ENCODE measurements around the gene DLG2. TPM values are rescaled to one million over a fixed set of nuclear protein-coding genes. Genes with fewer than 3 reads are reported as not detected.

Gene DLG2
- total RNA-seq, 1 donor from 2014 or later: 4.7 TPM

GRCh38 chr11:84014539-84014938 lies 1612.6 kb downstream of the DLG2 start:
- ATAC-seq: peak; percentile 54
- no peak for DNase-seq (ENCODE audit: low spot score)

- DNase-seq (ENCODE audit: low spot score): no peak
- ATAC-seq: peak; percentile 28
Observed at GRCh38 chr11:84012171-84012826, 1614.8 kb downstream of the DLG2 start.

- ATAC-seq (no peak), DNase-seq (ENCODE audit: low spot score) (no peak)
Observed at GRCh38 chr11:84003181-84003580, 1624.0 kb downstream of the DLG2 start.

GRCh38 chr11:83998921-83999320 lies 1628.2 kb downstream of the DLG2 start:
- no peak for DNase-seq (ENCODE audit: low spot score)

GRCh38 chr11:83990160-83990733 lies 1636.9 kb downstream of the DLG2 start:
- DNase-seq (ENCODE audit: low spot score) (no peak), ATAC-seq (peak; percentile 31)

More at GRCh38 chr11:83998921-83999320, 1628.2 kb downstream of the DLG2 start:
- ATAC-seq: no peak

- no peak for DNase-seq (ENCODE audit: low spot score)
- ATAC-seq: no peak
Observed at GRCh38 chr11:83982825-83983224, 1644.3 kb downstream of the DLG2 start.

GRCh38 chr11:83979593-83979992 lies 1647.6 kb downstream of the DLG2 start:
- ATAC-seq: peak; percentile 34
- no peak for DNase-seq (ENCODE audit: low spot score)

- no peak for DNase-seq (ENCODE audit: low spot score)
- ATAC-seq: peak; percentile 70
Observed at GRCh38 chr11:83978942-83979341, 1648.2 kb downstream of the DLG2 start.

GRCh38 chr11:83976086-83976485 lies 1651.1 kb downstream of the DLG2 start:
- DNase-seq (ENCODE audit: low spot score) (no peak), ATAC-seq (no peak)

- ATAC-seq: no peak
- no peak for DNase-seq (ENCODE audit: low spot score)
Observed at GRCh38 chr11:83972536-83972935, 1654.6 kb downstream of the DLG2 start.

- peak; percentile 40 for ATAC-seq
- DNase-seq (ENCODE audit: low spot score): no peak
Observed at GRCh38 chr11:83971063-83971462, 1656.1 kb downstream of the DLG2 start.

- DNase-seq (ENCODE audit: low spot score): no peak
- no peak for ATAC-seq
Observed at GRCh38 chr11:83970061-83970671, 1657.0 kb downstream of the DLG2 start.

GRCh38 chr11:83957038-83957900 lies 1669.9 kb downstream of the DLG2 start:
- peak; percentile 67 for ATAC-seq
- no peak for DNase-seq (ENCODE audit: low spot score)

- peak; percentile 40 for DNase-seq (ENCODE audit: low spot score)
- no peak for ATAC-seq
Observed at GRCh38 chr11:83956119-83956697, 1670.9 kb downstream of the DLG2 start.

- no peak for DNase-seq (ENCODE audit: low spot score)
- ATAC-seq: no peak
Observed at GRCh38 chr11:83954780-83955179, 1672.4 kb downstream of the DLG2 start.

- no peak for ATAC-seq
- DNase-seq (ENCODE audit: low spot score): no peak
Observed at GRCh38 chr11:83951521-83951920, 1675.6 kb downstream of the DLG2 start.

- no peak for ATAC-seq
- no peak for DNase-seq (ENCODE audit: low spot score)
Observed at GRCh38 chr11:83948200-83948599, 1678.9 kb downstream of the DLG2 start.

GRCh38 chr11:83945976-83946375 lies 1681.2 kb downstream of the DLG2 start:
- ATAC-seq: no peak

GRCh38 chr11:83941050-83941449 lies 1686.1 kb downstream of the DLG2 start:
- no peak for ATAC-seq
- DNase-seq (ENCODE audit: low spot score): no peak

More at GRCh38 chr11:83945976-83946375, 1681.2 kb downstream of the DLG2 start:
- DNase-seq (ENCODE audit: low spot score): no peak

GRCh38 chr11:83938148-83938547 lies 1689.0 kb downstream of the DLG2 start:
- no peak for DNase-seq (ENCODE audit: low spot score)
- ATAC-seq: no peak

GRCh38 chr11:83933008-83933407 lies 1694.1 kb downstream of the DLG2 start:
- no peak for DNase-seq (ENCODE audit: low spot score)

More at GRCh38 chr11:83933008-83933407, 1694.1 kb downstream of the DLG2 start:
- no peak for ATAC-seq

Data from left lobe of liver (tissue), 2 donors.